ENCODE data around the gene TLCD5.

The TLCD5 gene

GRCh38 chr11:120308081-120308480, 17.0 kb upstream of the TLCD5 start:
- Histone ChIP-seq H3K36me3 (ENCODE audit: insufficient read depth, low read length) (no peaks in the 10 kb centered on the region), H3K9me3 (ENCODE audit: low read length) (no peaks in the 10 kb centered on the region), H3K79me2 (ENCODE audit: insufficient read depth, low read length) (no peaks in the 10 kb centered on the region), H3K4me1 (ENCODE audit: insufficient read depth, low read length, severe bottlenecking) (no peaks in the 10 kb centered on the region), H3K27me3 (ENCODE audit: insufficient read depth, low read length) (no peaks in the 10 kb centered on the region; the same call in 1 of the 2 replicates), H4K20me1 (ENCODE audit: insufficient read depth, low read length) (no peaks in the 10 kb centered on the region), H3F3A (ENCODE audit: insufficient read depth, low read length) (no peaks in the 10 kb centered on the region), H2AFZ (ENCODE audit: low read length) (no peak overlapping the region), H3K27ac (ENCODE audit: low read depth, low read length, poor library complexity, severe bottlenecking) (no peak overlapping the region), H3K9ac (ENCODE audit: low read length) (no peak overlapping the region), H3K9me2 (ENCODE audit: low read depth, low read length) (no peaks in the 10 kb centered on the region), H3K4me3 (ENCODE audit: low read depth, low read length, poor library complexity, severe bottlenecking) (no peak overlapping the region), H3K4me2 (ENCODE audit: low read length) (no peak overlapping the region)
- TF ChIP-seq EZH2 (IDR thresholded peaks at IDR 0.05; ENCODE audit: borderline replicate concordance, low read length) = no peak
- no peak for TF ChIP-seq CTCF (IDR thresholded peaks at IDR 0.05; ENCODE audit: low read length)

- Histone ChIP-seq H3F3A (ENCODE audit: insufficient read depth, low read length) (no peaks in the 10 kb centered on the region), H3K9ac (ENCODE audit: low read length) (no peak overlapping the region), H3K9me3 (ENCODE audit: low read length) (no peaks in the 10 kb centered on the region), H3K36me3 (ENCODE audit: insufficient read depth, low read length) (no peaks in the 10 kb centered on the region), H3K4me1 (ENCODE audit: insufficient read depth, low read length, severe bottlenecking) (no peaks in the 10 kb centered on the region), H3K27me3 (ENCODE audit: insufficient read depth, low read length) (no peaks in the 10 kb centered on the region; the same call in 1 of the 2 replicates), H3K79me2 (ENCODE audit: insufficient read depth, low read length) (no peaks in the 10 kb centered on the region), H3K4me2 (ENCODE audit: low read length) (no peak overlapping the region), H4K20me1 (ENCODE audit: insufficient read depth, low read length) (no peaks in the 10 kb centered on the region), H3K9me2 (ENCODE audit: low read depth, low read length) (no peaks in the 10 kb centered on the region), H2AFZ (ENCODE audit: low read length) (no peak overlapping the region), H3K4me3 (ENCODE audit: low read depth, low read length, poor library complexity, severe bottlenecking) (no peak overlapping the region), H3K27ac (ENCODE audit: low read depth, low read length, poor library complexity, severe bottlenecking) (no peak overlapping the region)
- TF ChIP-seq CTCF (IDR thresholded peaks at IDR 0.05; ENCODE audit: low read length) (no peak), EZH2 (IDR thresholded peaks at IDR 0.05; ENCODE audit: borderline replicate concordance, low read length) (no peak)
Measured at GRCh38 chr11:120310870-120311269, 14.2 kb upstream of the TLCD5 start.

- Histone ChIP-seq H3F3A (ENCODE audit: insufficient read depth, low read length) (no peaks in the 10 kb centered on the region), H3K27ac (ENCODE audit: low read depth, low read length, poor library complexity, severe bottlenecking) (no peak overlapping the region), H3K36me3 (ENCODE audit: insufficient read depth, low read length) (no peaks in the 10 kb centered on the region), H2AFZ (ENCODE audit: low read length) (no peak overlapping the region), H4K20me1 (ENCODE audit: insufficient read depth, low read length) (no peaks in the 10 kb centered on the region), H3K4me3 (ENCODE audit: low read depth, low read length, poor library complexity, severe bottlenecking) (no peak overlapping the region), H3K79me2 (ENCODE audit: insufficient read depth, low read length) (no peaks in the 10 kb centered on the region), H3K4me2 (ENCODE audit: low read length) (no peak overlapping the region), H3K9ac (ENCODE audit: low read length) (no peak overlapping the region), H3K9me2 (ENCODE audit: low read depth, low read length) (no peaks in the 10 kb centered on the region), H3K9me3 (ENCODE audit: low read length) (no peaks in the 10 kb centered on the region), H3K4me1 (ENCODE audit: insufficient read depth, low read length, severe bottlenecking) (no peaks in the 10 kb centered on the region), H3K27me3 (ENCODE audit: insufficient read depth, low read length) (no peaks in the 10 kb centered on the region)
- TF ChIP-seq EZH2 (IDR thresholded peaks at IDR 0.05; ENCODE audit: borderline replicate concordance, low read length) = no peak
Measured at GRCh38 chr11:120314861-120315260, 10.2 kb upstream of the TLCD5 start.

- no peak overlapping the region for H3K4me3 ChIP-seq (ENCODE audit: low read depth, low read length, poor library complexity, severe bottlenecking)
Measured at GRCh38 chr11:120316880-120317688, 8.0 kb upstream of the TLCD5 start.

More at GRCh38 chr11:120316880-120317688, 8.0 kb upstream of the TLCD5 start:
- Histone ChIP-seq H3K9me3 (ENCODE audit: low read length) (no peaks in the 10 kb centered on the region), H3K9ac (ENCODE audit: low read length) (no peak overlapping the region), H3K36me3 (ENCODE audit: insufficient read depth, low read length) (no peaks in the 10 kb centered on the region), H3K79me2 (ENCODE audit: insufficient read depth, low read length) (no peaks in the 10 kb centered on the region), H3K4me1 (ENCODE audit: insufficient read depth, low read length, severe bottlenecking) (no peaks in the 10 kb centered on the region), H3F3A (ENCODE audit: insufficient read depth, low read length) (no peaks in the 10 kb centered on the region), H3K27ac (ENCODE audit: low read depth, low read length, poor library complexity, severe bottlenecking) (no peak overlapping the region), H4K20me1 (ENCODE audit: insufficient read depth, low read length) (no peaks in the 10 kb centered on the region), H3K9me2 (ENCODE audit: low read depth, low read length) (no peaks in the 10 kb centered on the region), H2AFZ (ENCODE audit: low read length) (no peak overlapping the region), H3K4me2 (ENCODE audit: low read length) (no peak overlapping the region), H3K27me3 (ENCODE audit: insufficient read depth, low read length) (no peaks in the 10 kb centered on the region)
- TF ChIP-seq CTCF (IDR thresholded peaks at IDR 0.05; ENCODE audit: low read length) = no peak
- no peak for TF ChIP-seq EZH2 (IDR thresholded peaks at IDR 0.05; ENCODE audit: borderline replicate concordance, low read length)

Data from OCI-LY1 (cell line).